Retina (tissue), 1 donor: ENCODE data around the gene CALML4.
"Not testable (repeated sequence)": the region's sequence is repeated elsewhere in the genome, so short reads cannot be mapped to it uniquely, and the experiment has no call there.

Experiments
- DNase-seq: peaks from one replicate; pipeline ENCODE4 v3.0.0-alpha.2; 2016

CALML4 gene

GRCh38 chr15:68207176-68207935 is 2.2 kb upstream of the CALML4 start:
- no peak for DNase-seq

- no peak for DNase-seq
These were observed 1.6 kb upstream of the CALML4 start for GRCh38 chr15:68206711-68207151.

- DNase-seq, result no peak
These were observed 915 bp upstream of the CALML4 start for GRCh38 chr15:68205954-68206539.

- DNase-seq, result no peak
These were observed 419 bp upstream of the CALML4 start for GRCh38 chr15:68205558-68205944.

- DNase-seq, result no peak
These were observed 771 bp downstream of the CALML4 start for GRCh38 chr15:68204361-68204760.

- no peak for DNase-seq
These were observed 1.2 kb downstream of the CALML4 start for GRCh38 chr15:68203956-68204355.

- no peak for DNase-seq
These were observed 1.6 kb downstream of the CALML4 start for GRCh38 chr15:68203486-68203885.

GRCh38 chr15:68202994-68203393 is 2.1 kb downstream of the CALML4 start:
- not testable (repeated sequence) for DNase-seq

- no peak for DNase-seq
These were observed 3.3 kb downstream of the CALML4 start for GRCh38 chr15:68201879-68202261.

GRCh38 chr15:68201153-68201878 is 3.8 kb downstream of the CALML4 start:
- no peak for DNase-seq

- DNase-seq, result no peak
These were observed 4.9 kb downstream of the CALML4 start for GRCh38 chr15:68200016-68200861.

- no peak for DNase-seq
These were observed 5.8 kb downstream of the CALML4 start for GRCh38 chr15:68199340-68199739.

- no peak for DNase-seq
These were observed 7.3 kb downstream of the CALML4 start for GRCh38 chr15:68197661-68198437.

GRCh38 chr15:68197170-68197492 is 8.0 kb downstream of the CALML4 start:
- no peak for DNase-seq

- no peak for DNase-seq
These were observed 8.5 kb downstream of the CALML4 start for GRCh38 chr15:68196445-68197169.

GRCh38 chr15:68195336-68196112 is 9.6 kb downstream of the CALML4 start:
- no peak for DNase-seq

- no peak for DNase-seq
These were observed 12.2 kb downstream of the CALML4 start for GRCh38 chr15:68192804-68193486.

GRCh38 chr15:68192117-68192516 is 13.0 kb downstream of the CALML4 start:
- DNase-seq, result no peak

- DNase-seq, result no peak
These were observed 13.6 kb downstream of the CALML4 start for GRCh38 chr15:68191555-68191954.

- DNase-seq, result no peak
These were observed 15.1 kb downstream of the CALML4 start for GRCh38 chr15:68190048-68190447.
